Stimulated activated CD8-positive, alpha-beta memory T cell treated with anti-CD3 and anti-CD28 coated beads, Interleukin-2, amount 100 ng/mL, for 1 hour (primary cell): ENCODE data around the gene HES3.

Source experiments
- DNase-seq, 2 donors: peaks; one replicate each; pipeline ENCODE4 v3.0.0-alpha.2; 2020; ENCODE audit warnings: low read depth in 2 of 2

HES3 gene

GRCh38 chr1:6262555-6263420 is 18.8 kb downstream of the HES3 start:
- DNase-seq: no peak

- no peak for DNase-seq
Measured at GRCh38 chr1:6263716-6264115, 19.7 kb downstream of the HES3 start.

GRCh38 chr1:6265151-6265550 is 21.2 kb downstream of the HES3 start:
- no peak for DNase-seq

GRCh38 chr1:6266641-6267040 is 22.7 kb downstream of the HES3 start:
- DNase-seq: no peak

GRCh38 chr1:6267686-6268322 is 23.8 kb downstream of the HES3 start:
- DNase-seq: no peak

- no peak for DNase-seq
Measured at GRCh38 chr1:6268415-6268814, 24.4 kb downstream of the HES3 start.

- DNase-seq: no peak
Measured at GRCh38 chr1:6269296-6269695, 25.3 kb downstream of the HES3 start.

GRCh38 chr1:6269720-6270400 is 25.9 kb downstream of the HES3 start:
- DNase-seq: no peak

- DNase-seq: no peak
Measured at GRCh38 chr1:6270401-6270800, 26.4 kb downstream of the HES3 start.

- DNase-seq: no peak
Measured at GRCh38 chr1:6271006-6271405, 27.0 kb downstream of the HES3 start.

GRCh38 chr1:6271554-6271953 is 27.6 kb downstream of the HES3 start:
- no peak for DNase-seq

- DNase-seq: no peak
Measured at GRCh38 chr1:6272452-6272851, 28.5 kb downstream of the HES3 start.

GRCh38 chr1:6272868-6273267 is 28.9 kb downstream of the HES3 start:
- no peak for DNase-seq

- no peak for DNase-seq
Measured at GRCh38 chr1:6273380-6273891, 29.5 kb downstream of the HES3 start.

GRCh38 chr1:6274102-6274501 is 30.1 kb downstream of the HES3 start:
- DNase-seq: no peak

GRCh38 chr1:6274622-6275139 is 30.7 kb downstream of the HES3 start:
- no peak for DNase-seq

GRCh38 chr1:6275826-6276782 is 32.1 kb downstream of the HES3 start:
- no peak for DNase-seq

- no peak for DNase-seq
Measured at GRCh38 chr1:6276811-6277555, 33.0 kb downstream of the HES3 start.

GRCh38 chr1:6278263-6278662 is 34.3 kb downstream of the HES3 start:
- no peak for DNase-seq

- no peak for DNase-seq
Measured at GRCh38 chr1:6279066-6279465, 35.1 kb downstream of the HES3 start.
